A549 treated with AZD2906 at 1 μM for 4 hours (cell line): ENCODE measurements around the gene PLK4. TPM values are rescaled to one million over a fixed set of nuclear protein-coding genes. Genes with fewer than 3 reads are reported as not detected.

Source experiments
- total RNA-seq: library from RNA; stranded (reverse); fragments of 200-300 nt; extraction: Qiagen RNA extraction; gene quantifications from 5 replicates; pipeline ENCODE4 v1.2.3, GENCODE V29; 2022

Gene PLK4
- total RNA-seq: 12.1 to 18.4 TPM (median 13.2 TPM) in 5 replicates

GRCh38 chr4:127880763-127881562, at the start of gene PLK4:
Gene PLK4, plus strand, starts transcription at chr4:127880893. Its CDS starts 242 bp downstream, at chr4:127881135.

Other genes starting within 250 kb of the PLK4 start
- gene INTU, start 247.9 kb upstream of the PLK4 start, total RNA-seq: 0.88 to 1.2 TPM (median 1.00 TPM) in 5 replicates
- not detected in 5 replicates for gene SLC25A31, start 150.5 kb upstream of the PLK4 start, total RNA-seq
- gene HSPA4L, start 98.6 kb upstream of the PLK4 start, total RNA-seq: 5.6 to 8.4 TPM (median 6.4 TPM) in 5 replicates
- gene MFSD8, start 84.3 kb downstream of the PLK4 start, total RNA-seq: 11.6 to 13.2 TPM (median 13.0 TPM) in 5 replicates
- 3.0 to 4.1 TPM (median 3.1 TPM) in 5 replicates for gene ABHD18, start 84.5 kb downstream of the PLK4 start, total RNA-seq
- 10.7 to 16.8 TPM (median 11.5 TPM) in 5 replicates for gene LARP1B, start 180.4 kb downstream of the PLK4 start, total RNA-seq